Fibroblast of villous mesenchyme (primary cell): ENCODE results near the gene FSTL4. TPM values are rescaled to one million over a fixed set of nuclear protein-coding genes. Genes with fewer than 3 reads are reported as not detected.

Source experiments
- DNase-seq: peaks from one replicate; pipeline ENCODE4 v3.0.0-alpha.2; 2010; ENCODE audit warnings: low read depth
- H3K4me3 ChIP-seq: 2 replicates; pipeline ENCODE4 v1.5.1; 2011; ENCODE audit warnings: low read depth, mild to moderate bottlenecking, low read length
- total RNA-seq: library from RNA; depleted of rRNA; stranded (reverse); fragments of >200 nt; gene quantifications from 2 replicates; pipeline ENCODE4 v1.2.3, GENCODE V29; 2012
- TF ChIP-seq, protein P1 (sequence below): IDR thresholded peaks from 2 replicates; pipeline ENCODE4 v1.5.1; 2012; ENCODE audit warnings: low read depth, mild to moderate bottlenecking, low read length; ENCODE audit not compliant: insufficient read depth

Gene FSTL4
- total RNA-seq, 1 donor = not detected

DNA sequence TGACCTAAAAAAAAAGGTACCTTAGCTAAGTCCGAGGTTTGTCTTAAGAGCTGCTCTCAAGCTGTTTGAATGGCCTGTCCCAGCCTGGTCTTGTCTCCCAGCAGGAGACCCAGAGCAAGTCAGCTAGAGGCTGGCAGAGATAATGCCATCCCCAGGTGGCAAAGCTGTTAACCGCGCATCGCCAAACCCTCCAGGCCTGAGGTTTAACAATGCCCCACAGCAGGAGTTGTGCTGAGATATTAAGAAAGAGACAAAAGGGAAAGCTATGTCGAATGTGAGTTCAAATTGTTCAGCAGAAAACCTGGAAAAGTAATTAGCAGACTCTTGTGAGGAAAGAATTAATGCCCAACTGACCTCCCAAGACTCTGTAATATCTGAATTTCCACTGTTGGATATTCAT is 187.1 kb downstream of the FSTL4 start:
- H3K4me3 ChIP-seq = no peak overlapping the region
- DNase-seq = no peak
- TF ChIP-seq, protein P1, sequence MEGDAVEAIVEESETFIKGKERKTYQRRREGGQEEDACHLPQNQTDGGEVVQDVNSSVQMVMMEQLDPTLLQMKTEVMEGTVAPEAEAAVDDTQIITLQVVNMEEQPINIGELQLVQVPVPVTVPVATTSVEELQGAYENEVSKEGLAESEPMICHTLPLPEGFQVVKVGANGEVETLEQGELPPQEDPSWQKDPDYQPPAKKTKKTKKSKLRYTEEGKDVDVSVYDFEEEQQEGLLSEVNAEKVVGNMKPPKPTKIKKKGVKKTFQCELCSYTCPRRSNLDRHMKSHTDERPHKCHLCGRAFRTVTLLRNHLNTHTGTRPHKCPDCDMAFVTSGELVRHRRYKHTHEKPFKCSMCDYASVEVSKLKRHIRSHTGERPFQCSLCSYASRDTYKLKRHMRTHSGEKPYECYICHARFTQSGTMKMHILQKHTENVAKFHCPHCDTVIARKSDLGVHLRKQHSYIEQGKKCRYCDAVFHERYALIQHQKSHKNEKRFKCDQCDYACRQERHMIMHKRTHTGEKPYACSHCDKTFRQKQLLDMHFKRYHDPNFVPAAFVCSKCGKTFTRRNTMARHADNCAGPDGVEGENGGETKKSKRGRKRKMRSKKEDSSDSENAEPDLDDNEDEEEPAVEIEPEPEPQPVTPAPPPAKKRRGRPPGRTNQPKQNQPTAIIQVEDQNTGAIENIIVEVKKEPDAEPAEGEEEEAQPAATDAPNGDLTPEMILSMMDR = no peak

DNA sequence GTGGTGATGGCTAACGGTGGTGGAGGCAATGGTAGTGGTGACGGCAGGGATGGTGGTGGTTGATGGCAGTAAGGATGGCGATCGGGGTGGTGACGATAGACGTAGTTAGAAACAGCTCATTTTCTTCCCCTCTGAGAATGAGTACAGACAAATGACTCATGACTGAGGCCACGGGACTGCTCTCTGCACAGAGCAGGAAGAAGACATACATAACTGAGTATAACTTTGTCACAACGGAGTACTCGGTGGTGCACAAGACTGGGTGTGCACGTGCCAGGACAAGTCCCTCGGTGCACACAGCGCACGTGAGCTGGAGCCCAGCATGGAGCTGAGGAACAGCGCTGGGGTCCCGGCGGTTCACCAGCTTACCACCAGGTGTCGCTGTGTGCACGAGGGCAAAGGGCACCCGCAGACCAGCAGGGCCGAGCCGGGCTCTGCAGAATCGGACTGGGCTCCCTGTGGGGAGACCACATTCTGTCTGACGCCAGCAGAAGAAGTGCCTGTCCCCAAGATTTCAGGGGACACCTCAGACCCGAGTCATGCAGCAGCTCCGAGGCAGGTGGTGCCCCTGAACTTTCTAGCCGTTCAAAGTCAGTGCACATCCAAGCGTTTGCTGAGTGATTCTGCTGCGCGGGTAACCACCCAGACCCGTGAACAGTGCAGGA is 188.6 kb downstream of the FSTL4 start:
- TF ChIP-seq, protein P1 = peak; percentile 85
- H3K4me3 ChIP-seq = no peak overlapping the region
- DNase-seq = peak; percentile 42

- H3K4me3 ChIP-seq = no peak overlapping the region
- TF ChIP-seq, protein P1 = no peak
- no peak for DNase-seq
Measured at GRCh38 chr5:133423011-133423617, 189.2 kb downstream of the FSTL4 start.

DNA sequence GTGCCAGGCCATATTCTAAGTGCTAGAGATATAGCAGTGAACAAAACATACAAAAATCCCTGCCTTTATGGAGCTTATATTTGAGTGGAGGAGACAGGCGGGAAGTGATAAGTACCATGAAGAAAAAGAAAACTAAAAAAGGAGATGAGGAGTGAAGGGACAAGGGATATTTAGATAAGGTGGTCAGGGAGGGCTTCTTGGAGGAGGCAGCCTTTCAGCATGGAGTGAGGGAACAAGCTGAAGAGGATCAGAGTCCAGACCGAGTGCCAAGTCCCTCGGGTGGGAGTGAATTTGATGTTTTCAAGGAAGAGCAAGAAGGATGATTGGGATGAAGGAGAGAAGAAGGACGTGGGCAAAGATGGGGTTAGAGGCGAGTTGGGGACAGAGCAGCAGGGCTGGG is 190.5 kb downstream of the FSTL4 start:
- no peak for DNase-seq
- no peak overlapping the region for H3K4me3 ChIP-seq
- TF ChIP-seq, protein P1 = no peak

- no peak overlapping the region for H3K4me3 ChIP-seq
- TF ChIP-seq, protein P1 = peak; percentile 20
- DNase-seq = peak; percentile 4
Measured at GRCh38 chr5:133421394-133421793, 190.9 kb downstream of the FSTL4 start.

GRCh38 chr5:133420440-133421301 is 191.7 kb downstream of the FSTL4 start:
- H3K4me3 ChIP-seq = no peak overlapping the region
- DNase-seq = no peak
- TF ChIP-seq, protein P1 = no peak
